CD8-positive, alpha-beta memory T cell (primary cell): ENCODE measurements around the gene ACBD6. TPM values are rescaled to one million over a fixed set of nuclear protein-coding genes. Genes with fewer than 3 reads are reported as not detected.

Experiments used
- CTCF ChIA-PET: fragments of 350-600 bp; sonication (Branson Sonifier 250); formaldehyde crosslinking; loops from one replicate; lab custom pipeline; 2021; ENCODE audit warnings: antibody characterized with exemption; lab: Charles Lee
- POLR2A ChIA-PET: fragments of 350-600 bp; sonication (Branson Sonifier 250); formaldehyde crosslinking; loops from one replicate; lab custom pipeline; 2021; ENCODE audit warnings: antibody characterized with exemption; lab: Charles Lee
- DNase-seq, 5 donors: peaks; one replicate each; pipeline versions ENCODE4 v3.0.0 to v3.0.0-alpha.2; 2020 to 2022; ENCODE audit warnings: mixed read lengths in 1 of 5
- H3K27ac ChIP-seq: one replicate; pipeline ENCODE4 v1.7.0; 2013; ENCODE audit warnings: low read depth, mild to moderate bottlenecking, low read length, moderate library complexity
- H3K27me3 ChIP-seq: 2 replicates; pipeline ENCODE4 v1.7.0; 2013; ENCODE audit warnings: low read length, mild to moderate bottlenecking; ENCODE audit not compliant: insufficient read depth, poor library complexity, severe bottlenecking
- H3K36me3 ChIP-seq: 2 replicates; pipeline ENCODE4 v1.7.0; 2013; ENCODE audit warnings: mild to moderate bottlenecking, low read length, moderate library complexity; ENCODE audit not compliant: insufficient read depth
- H3K4me1 ChIP-seq: 2 replicates; pipeline ENCODE4 v1.7.0; 2013; ENCODE audit warnings: mild to moderate bottlenecking, low read length, moderate library complexity; ENCODE audit not compliant: insufficient read depth
- H3K4me3 ChIP-seq: 2 replicates; pipeline ENCODE4 v1.7.0; 2013; ENCODE audit warnings: mild to moderate bottlenecking, low read length
- H3K9me3 ChIP-seq: 2 replicates; pipeline ENCODE4 v1.7.0; 2013; ENCODE audit warnings: mild to moderate bottlenecking, low read length
- H3K27ac Mint-ChIP-seq, 8 donors: one replicate each; pipeline ENCODE4 v1.8.0; 2020 to 2021; ENCODE audit warnings: mixed read lengths in 8 of 8, mild to moderate bottlenecking in 6 of 8, inconsistent platforms in 3 of 8, moderate library complexity in 3 of 8
- H3K27me3 Mint-ChIP-seq, 2 donors: one replicate each; pipeline ENCODE4 v1.8.0; 2020 to 2021; ENCODE audit warnings: mixed read lengths in 2 of 2, mild to moderate bottlenecking in 1 of 2, moderate library complexity in 1 of 2
- H3K36me3 Mint-ChIP-seq, 3 donors: one replicate each; pipeline ENCODE4 v1.8.0; 2020 to 2021; ENCODE audit warnings: mixed read lengths in 3 of 3, inconsistent platforms in 1 of 3, mild to moderate bottlenecking in 1 of 3
- H3K4me1 Mint-ChIP-seq, 3 donors: one replicate each; pipeline ENCODE4 v1.8.0; 2020 to 2021; ENCODE audit warnings: mixed read lengths in 3 of 3, inconsistent platforms in 1 of 3, mild to moderate bottlenecking in 1 of 3
- H3K4me3 Mint-ChIP-seq, 7 donors: one replicate each; pipeline ENCODE4 v1.8.0; 2020 to 2021; ENCODE audit warnings: mixed read lengths in 7 of 7, mild to moderate bottlenecking in 6 of 7, moderate library complexity in 4 of 7, inconsistent platforms in 2 of 7
- H3K9me3 Mint-ChIP-seq, 5 donors: one replicate each; pipeline ENCODE4 v1.8.0; 2020 to 2022; ENCODE audit warnings: mixed read lengths in 5 of 5, mild to moderate bottlenecking in 3 of 5, moderate library complexity in 2 of 5, inconsistent platforms in 1 of 5
- polyA plus RNA-seq: library from polyadenylated mRNA; unstranded; fragments of 300-500 nt; fragmentation: Illumina TruSeq; gene quantifications from one replicate; pipeline ENCODE4 v1.2.3, GENCODE V29; 2021
- total RNA-seq, 2 experiments: library from RNA; stranded (reverse); gene quantifications; one replicate each; pipeline ENCODE4 v1.2.3, GENCODE V29; 2021

Gene ACBD6
- total and polyA plus RNA-seq, 3 experiments from 2014 or later: 33.8 to 51.4 (median 50.3) TPM

DNA sequence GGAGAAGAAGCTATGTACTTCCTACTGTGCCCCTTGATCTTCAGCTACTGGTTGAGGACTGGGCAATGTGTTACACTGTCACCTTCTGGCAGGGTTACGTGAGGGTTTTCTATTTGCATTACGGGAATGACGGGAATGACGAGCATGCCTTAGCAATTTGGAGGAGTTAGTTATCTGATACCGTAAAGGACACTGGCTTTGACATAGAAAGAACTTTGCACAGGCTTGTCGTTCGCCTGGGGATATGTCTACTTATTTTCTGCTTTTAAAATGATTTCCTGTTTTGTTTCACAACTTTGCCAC lies 19.8 kb upstream of the ACBD6 start:
- H3K27ac Mint-ChIP-seq: no peak overlapping the region
- peaks cover 0 to 4% (median 0%) of the 10 kb centered on the region in 3 donors for H3K4me1 Mint-ChIP-seq
- Histone ChIP-seq H3K4me3 (no peak overlapping the region), H3K9me3 (no peaks in the 10 kb centered on the region), H3K27ac (no peak overlapping the region), H3K4me1 (no peaks in the 10 kb centered on the region), H3K36me3 (no peaks in the 10 kb centered on the region), H3K27me3 (no peaks in the 10 kb centered on the region)
- H3K36me3 Mint-ChIP-seq: no peaks in the 10 kb centered on the region
- DNase-seq: no peak
- POLR2A ChIA-PET: no interaction called here
- CTCF ChIA-PET: no interaction called here
- H3K27me3 Mint-ChIP-seq: peaks cover 5 to 17% of the 10 kb centered on the region in 2 donors
- H3K4me3 Mint-ChIP-seq: no peak overlapping the region
- H3K9me3 Mint-ChIP-seq: no peaks in the 10 kb centered on the region

GRCh38 chr1:180521474-180522212 lies 19.3 kb upstream of the ACBD6 start:
- Histone ChIP-seq H3K4me1 (no peaks in the 10 kb centered on the region), H3K27ac (no peak overlapping the region), H3K27me3 (no peaks in the 10 kb centered on the region), H3K4me3 (no peak overlapping the region), H3K9me3 (no peaks in the 10 kb centered on the region), H3K36me3 (no peaks in the 10 kb centered on the region)
- no peak overlapping the region for H3K4me3 Mint-ChIP-seq
- no peaks in the 10 kb centered on the region for H3K36me3 Mint-ChIP-seq
- H3K4me1 Mint-ChIP-seq: peaks cover 0 to 4% (median 0%) of the 10 kb centered on the region in 3 donors
- ChIA-PET CTCF (no interaction called here), POLR2A (no interaction called here)
- DNase-seq: no peak
- H3K27me3 Mint-ChIP-seq: peaks cover 5 to 17% of the 10 kb centered on the region in 2 donors
- no peaks in the 10 kb centered on the region for H3K9me3 Mint-ChIP-seq
- no peak overlapping the region for H3K27ac Mint-ChIP-seq

DNA sequence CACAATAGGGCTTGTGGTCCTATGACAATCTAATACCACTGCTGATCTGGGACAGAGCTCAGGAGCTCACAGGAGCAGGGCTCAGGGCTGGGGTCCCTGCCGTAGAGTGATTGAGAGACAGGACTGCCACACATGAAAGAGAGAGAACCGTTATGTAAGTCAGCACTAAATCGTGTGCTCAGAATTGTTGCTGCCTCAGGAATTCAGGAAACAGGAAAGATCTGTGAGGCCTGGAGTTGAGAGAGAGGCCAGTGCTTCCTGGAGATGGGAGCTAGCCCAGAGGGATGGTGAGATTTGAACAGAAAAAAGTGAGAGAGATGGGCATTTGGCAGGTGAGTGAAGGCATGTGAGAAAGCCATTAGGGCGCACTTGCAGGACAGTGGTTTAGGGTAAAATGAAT lies 17.5 kb upstream of the ACBD6 start:
- Mint-ChIP-seq H3K9me3 (no peaks in the 10 kb centered on the region), H3K4me3 (no peak overlapping the region), H3K36me3 (no peaks in the 10 kb centered on the region), H3K27me3 (peaks cover 5 to 17% of the 10 kb centered on the region in 2 donors), H3K27ac (no peak overlapping the region), H3K4me1 (peaks cover 0 to 6% (median 5%) of the 10 kb centered on the region in 3 donors)
- Histone ChIP-seq H3K27me3 (no peaks in the 10 kb centered on the region), H3K27ac (no peak overlapping the region), H3K36me3 (no peaks in the 10 kb centered on the region), H3K4me3 (no peak overlapping the region), H3K9me3 (no peaks in the 10 kb centered on the region), H3K4me1 (peaks cover 6% of the 10 kb centered on the region)
- ChIA-PET CTCF (interaction anchor here (1.3 kb wide), 1 partner anchor 342 kb away, joined by 4 read pairs; no protein-coding TSS in a partner anchor), POLR2A (interaction anchor here (0.7 kb wide), 1 partner anchor 15 kb away, joined by 6 read pairs; no protein-coding TSS in a partner anchor)
- no peak for DNase-seq

- ChIA-PET POLR2A (interaction anchor here (0.9 kb wide), 1 partner anchor 347 kb away, joined by 3 read pairs; no protein-coding TSS in a partner anchor), CTCF (interaction anchor here (0.7 to 4.4 kb wide), 16 partner anchors 11 to 680 kb away, joined by 3 to 78 read pairs (median 3); partner anchors contain the start of gene ACBD6)
- no peak overlapping the region for H3K4me3 Mint-ChIP-seq
- H3K27me3 Mint-ChIP-seq: peaks cover 0 to 24% of the 10 kb centered on the region in 2 donors
- Histone ChIP-seq H3K27me3 (no peaks in the 10 kb centered on the region), H3K9me3 (no peaks in the 10 kb centered on the region), H3K4me3 (no peak overlapping the region), H3K36me3 (no peaks in the 10 kb centered on the region), H3K27ac (no peak overlapping the region), H3K4me1 (peaks cover 6% of the 10 kb centered on the region)
- H3K27ac Mint-ChIP-seq: peak overlapping the region in 1 of 8 donors; percentile 56
- DNase-seq: peak; percentile 25 to 64 (median 46)
- H3K36me3 Mint-ChIP-seq: no peaks in the 10 kb centered on the region
- peaks cover 0 to 6% (median 5%) of the 10 kb centered on the region in 3 donors for H3K4me1 Mint-ChIP-seq
- no peaks in the 10 kb centered on the region for H3K9me3 Mint-ChIP-seq
Measured at GRCh38 chr1:180515857-180516388, 13.5 kb upstream of the ACBD6 start.

GRCh38 chr1:180515364-180515763 lies 13.0 kb upstream of the ACBD6 start:
- Histone ChIP-seq H3K9me3 (no peaks in the 10 kb centered on the region), H3K4me3 (no peak overlapping the region), H3K27me3 (no peaks in the 10 kb centered on the region), H3K27ac (no peak overlapping the region), H3K36me3 (no peaks in the 10 kb centered on the region), H3K4me1 (peaks cover 6% of the 10 kb centered on the region)
- Mint-ChIP-seq H3K27me3 (peaks cover 0 to 28% of the 10 kb centered on the region in 2 donors), H3K36me3 (no peaks in the 10 kb centered on the region), H3K9me3 (no peaks in the 10 kb centered on the region), H3K4me3 (no peak overlapping the region), H3K27ac (peak overlapping the region in 1 of 8 donors; percentile 56), H3K4me1 (peaks cover 0 to 6% (median 5%) of the 10 kb centered on the region in 3 donors)
- POLR2A ChIA-PET: interaction anchor here (0.9 kb wide), 1 partner anchor 347 kb away, joined by 3 read pairs; no protein-coding TSS in a partner anchor
- CTCF ChIA-PET: interaction anchor here (0.9 to 4.4 kb wide), 15 partner anchors 10 to 681 kb away, joined by 3 to 78 read pairs (median 3); partner anchors contain the start of gene ACBD6
- no peak for DNase-seq

- DNase-seq: no peak
- ChIA-PET CTCF (interaction anchor here (1.0 to 2.2 kb wide), 2 partner anchors 12 to 350 kb away, joined by 3 to 6 read pairs; partner anchors contain the start of gene ACBD6), POLR2A (no interaction called here)
- H3K36me3 ChIP-seq: no peaks in the 10 kb centered on the region
- no peaks in the 10 kb centered on the region for H3K27me3 ChIP-seq
- no peak overlapping the region for H3K27ac ChIP-seq
- no peak overlapping the region for H3K4me3 ChIP-seq
- peaks cover 0 to 6% (median 5%) of the 10 kb centered on the region in 3 donors for H3K4me1 Mint-ChIP-seq
- no peak overlapping the region for H3K4me3 Mint-ChIP-seq
- peaks cover 6% of the 10 kb centered on the region for H3K4me1 ChIP-seq
- H3K36me3 Mint-ChIP-seq: no peaks in the 10 kb centered on the region
- no peak overlapping the region for H3K27ac Mint-ChIP-seq
- peaks cover 0 to 24% of the 10 kb centered on the region in 2 donors for H3K27me3 Mint-ChIP-seq
- no peaks in the 10 kb centered on the region for H3K9me3 ChIP-seq
- H3K9me3 Mint-ChIP-seq: no peaks in the 10 kb centered on the region
Measured at GRCh38 chr1:180513531-180513930, 11.2 kb upstream of the ACBD6 start.

- ChIA-PET CTCF (no interaction called here), POLR2A (no interaction called here)
- H3K36me3 Mint-ChIP-seq: no peaks in the 10 kb centered on the region
- Histone ChIP-seq H3K36me3 (no peaks in the 10 kb centered on the region), H3K27me3 (no peaks in the 10 kb centered on the region), H3K4me1 (peaks cover 4% of the 10 kb centered on the region), H3K4me3 (no peak overlapping the region), H3K9me3 (no peaks in the 10 kb centered on the region), H3K27ac (no peak overlapping the region)
- peaks cover 0 to 9% (median 5%) of the 10 kb centered on the region in 3 donors for H3K4me1 Mint-ChIP-seq
- no peak overlapping the region for H3K4me3 Mint-ChIP-seq
- no peaks in the 10 kb centered on the region for H3K9me3 Mint-ChIP-seq
- H3K27ac Mint-ChIP-seq: no peak overlapping the region
- no peak for DNase-seq
- H3K27me3 Mint-ChIP-seq: peaks cover 0 to 24% of the 10 kb centered on the region in 2 donors
Measured at GRCh38 chr1:180510882-180511281, 8.5 kb upstream of the ACBD6 start.

- DNase-seq: no peak
- Mint-ChIP-seq H3K9me3 (no peaks in the 10 kb centered on the region), H3K27me3 (peaks cover 0 to 24% of the 10 kb centered on the region in 2 donors), H3K36me3 (no peaks in the 10 kb centered on the region), H3K27ac (no peak overlapping the region), H3K4me1 (peaks cover 0 to 11% (median 9%) of the 10 kb centered on the region in 3 donors), H3K4me3 (no peak overlapping the region)
- H3K27me3 ChIP-seq: no peaks in the 10 kb centered on the region
- H3K36me3 ChIP-seq: no peaks in the 10 kb centered on the region
- H3K4me3 ChIP-seq: no peak overlapping the region
- ChIA-PET POLR2A (no interaction called here), CTCF (interaction anchor here (1.1 kb wide), 1 partner anchor 354 kb away, joined by 3 read pairs; no protein-coding TSS in a partner anchor)
- no peak overlapping the region for H3K27ac ChIP-seq
- no peaks in the 10 kb centered on the region for H3K9me3 ChIP-seq
- no peaks in the 10 kb centered on the region for H3K4me1 ChIP-seq
Measured at GRCh38 chr1:180508725-180509097, 6.3 kb upstream of the ACBD6 start.
